ENCODE data around the gene ELAVL3.
"Not testable (repeated sequence)": the region's sequence is repeated elsewhere in the genome, so short reads cannot be mapped to it uniquely, and the experiment has no call there.

Gene ELAVL3

DNA sequence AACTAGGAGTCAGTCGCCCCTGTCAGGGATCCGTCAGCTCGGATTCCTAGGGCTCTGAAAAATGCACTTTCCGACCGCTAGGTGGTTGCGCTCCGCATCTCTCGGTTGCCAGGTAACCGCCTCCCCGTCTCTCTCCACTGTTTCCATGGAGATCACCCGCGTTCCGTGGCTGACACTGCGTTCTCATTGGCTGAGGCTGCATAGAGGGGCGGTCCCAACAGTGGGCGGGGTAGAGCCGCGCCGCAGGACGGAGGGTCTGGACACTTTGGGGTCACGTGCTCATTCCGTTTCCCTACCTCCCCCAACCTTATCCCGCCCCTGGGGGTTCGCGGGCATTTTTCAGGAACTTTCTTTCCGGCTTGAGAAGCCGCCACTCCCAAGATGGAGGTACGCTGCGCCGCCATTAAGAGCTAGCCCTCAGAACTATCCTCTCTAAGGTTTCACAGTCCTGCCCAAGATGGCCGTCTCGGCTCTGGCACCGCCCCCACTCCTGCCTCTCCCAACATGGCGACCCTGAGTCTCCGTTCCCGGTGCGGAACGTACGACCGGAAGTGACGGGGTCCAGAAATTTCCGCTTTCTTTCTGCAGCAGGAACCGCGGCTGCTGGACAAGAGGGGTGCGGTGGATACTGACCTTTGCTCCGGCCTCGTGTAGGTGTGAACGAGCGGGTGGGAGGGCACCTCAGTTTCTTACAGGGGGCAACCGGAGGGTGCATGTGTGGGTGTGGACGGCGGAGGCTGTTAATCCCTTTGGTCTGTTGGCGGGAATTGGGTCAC, 45.6 kb downstream of the ELAVL3 start, which contains the start of the genes ODAD3 and PRKCSH:
Gene ODAD3 (minus strand): TSS at position 65 of the 776 bp plus-strand sequence. CDS start 105 bp downstream, outside the sequence.
Gene PRKCSH (plus strand): TSS at position 579 of the 776 bp plus-strand sequence. CDS start 483 bp downstream, outside the sequence.
- DNase-seq, result peak; percentile 99

DNA sequence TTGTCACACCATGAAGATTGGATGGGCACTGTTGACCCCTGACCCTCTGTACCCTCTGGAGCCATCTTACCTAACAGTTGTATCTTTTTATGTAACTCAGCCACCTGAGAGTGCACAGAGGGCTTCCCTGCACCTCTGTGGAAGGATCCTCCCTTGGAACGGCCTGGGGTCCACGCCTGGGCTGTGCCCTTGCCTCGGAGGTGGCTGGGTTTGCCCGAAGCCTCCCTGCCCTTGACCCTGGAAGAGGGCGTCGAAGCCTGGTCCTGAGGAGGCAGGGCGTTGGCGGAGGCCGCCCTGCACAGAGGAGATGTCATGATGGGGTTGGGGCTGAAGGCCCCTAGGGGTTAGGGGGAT, 46.2 kb downstream of the ELAVL3 start:
- peak; percentile 46 for DNase-seq

DNA sequence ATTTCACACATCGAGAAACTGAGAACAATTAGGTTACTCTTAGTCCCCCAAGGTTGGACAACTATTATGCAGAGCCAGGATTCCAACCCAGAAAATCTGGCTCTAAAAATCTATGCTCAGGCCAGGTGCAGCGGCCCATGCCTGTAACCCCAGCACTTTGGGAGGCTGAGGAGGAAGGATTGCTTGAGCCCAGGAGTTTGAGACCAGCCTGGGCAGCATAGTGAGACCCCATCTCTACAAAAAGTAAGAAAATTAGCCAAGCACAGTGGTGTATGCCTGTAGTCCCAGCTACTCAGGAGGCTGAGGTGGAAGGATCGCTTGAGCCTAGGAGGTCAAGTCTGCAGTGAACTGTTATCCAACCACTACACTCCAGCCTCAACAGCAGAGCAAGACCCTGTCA, 47.3 kb downstream of the ELAVL3 start:
- DNase-seq, result not testable (repeated sequence)

DNA sequence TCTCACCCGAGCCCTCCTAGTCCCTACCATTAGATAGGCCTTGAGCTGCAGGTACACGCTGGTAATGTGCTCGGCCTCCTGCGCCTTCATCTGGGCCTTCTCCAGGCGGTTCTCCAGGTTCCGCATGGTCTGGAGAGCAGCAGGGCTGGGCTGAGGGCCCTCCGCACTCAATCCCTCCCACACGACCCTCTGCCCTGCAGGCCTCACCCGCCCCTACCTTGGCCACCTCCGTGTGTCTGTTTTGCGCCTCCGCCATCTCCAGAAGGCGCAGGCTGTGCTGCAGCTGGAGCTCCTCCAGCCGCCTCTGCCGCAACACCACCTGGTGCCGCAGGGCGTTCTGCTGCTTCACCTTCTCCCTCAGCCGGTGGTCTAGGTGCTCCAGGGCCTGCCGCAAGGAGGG, 54.2 kb downstream of the ELAVL3 start:
- DNase-seq, result no peak

DNA sequence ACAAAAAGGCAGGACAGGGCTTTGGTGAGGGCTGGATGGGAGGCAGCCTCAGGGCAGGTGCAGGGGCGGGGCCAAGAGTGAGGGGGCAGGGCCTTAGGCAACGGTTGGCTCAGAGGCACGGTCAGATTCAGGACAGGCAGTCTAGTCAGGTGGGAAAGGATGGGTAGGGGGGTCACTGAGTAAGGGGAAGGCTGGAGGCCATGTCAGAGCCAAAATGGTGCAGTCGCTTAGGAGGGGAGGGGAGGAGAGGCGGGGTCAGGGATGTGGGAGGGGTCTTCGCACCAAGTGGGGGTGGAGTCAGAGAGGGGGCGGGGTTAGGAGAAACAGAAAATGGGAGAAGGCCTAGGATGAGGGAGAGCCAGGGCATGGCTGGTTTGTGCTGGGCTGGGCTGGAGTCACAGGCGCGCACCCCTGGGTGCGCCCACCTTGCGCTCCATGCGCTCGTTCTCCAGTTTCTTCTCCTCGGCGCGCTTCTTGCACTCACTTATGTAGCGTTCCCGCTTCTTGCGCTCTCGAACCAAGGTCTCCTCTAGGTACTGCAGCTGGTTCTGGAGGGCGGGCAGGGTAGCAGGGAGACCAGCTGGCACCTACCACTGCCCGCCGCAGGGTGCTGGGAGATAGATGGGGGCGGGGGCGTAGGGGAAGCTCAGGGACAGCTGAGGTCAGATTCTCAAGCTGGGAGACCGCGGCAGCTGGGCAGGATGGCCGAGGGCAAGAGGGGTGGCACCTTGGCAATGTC, 55.0 kb downstream of the ELAVL3 start:
- no peak for DNase-seq

DNA sequence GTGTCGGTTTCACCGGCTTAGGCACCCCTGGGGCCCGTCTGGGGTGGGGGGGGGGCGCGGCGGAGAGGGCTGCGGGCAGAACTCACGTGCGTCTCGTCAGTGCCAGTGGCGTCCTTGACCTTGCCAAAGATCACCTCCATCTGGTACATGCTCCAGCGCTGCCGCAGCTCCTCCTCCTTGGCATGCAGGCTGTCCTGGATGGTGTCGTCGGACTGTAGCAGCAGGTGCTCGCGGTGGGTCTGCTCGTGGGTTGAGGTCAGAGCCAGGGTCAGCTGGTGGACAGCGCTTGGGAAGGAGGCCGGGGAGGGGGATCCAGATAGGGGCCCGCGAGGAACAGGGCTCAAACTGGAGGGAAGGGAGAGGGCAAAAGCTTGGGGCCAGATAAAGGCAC, 57.1 kb downstream of the ELAVL3 start:
- DNase-seq, result no peak

DNA sequence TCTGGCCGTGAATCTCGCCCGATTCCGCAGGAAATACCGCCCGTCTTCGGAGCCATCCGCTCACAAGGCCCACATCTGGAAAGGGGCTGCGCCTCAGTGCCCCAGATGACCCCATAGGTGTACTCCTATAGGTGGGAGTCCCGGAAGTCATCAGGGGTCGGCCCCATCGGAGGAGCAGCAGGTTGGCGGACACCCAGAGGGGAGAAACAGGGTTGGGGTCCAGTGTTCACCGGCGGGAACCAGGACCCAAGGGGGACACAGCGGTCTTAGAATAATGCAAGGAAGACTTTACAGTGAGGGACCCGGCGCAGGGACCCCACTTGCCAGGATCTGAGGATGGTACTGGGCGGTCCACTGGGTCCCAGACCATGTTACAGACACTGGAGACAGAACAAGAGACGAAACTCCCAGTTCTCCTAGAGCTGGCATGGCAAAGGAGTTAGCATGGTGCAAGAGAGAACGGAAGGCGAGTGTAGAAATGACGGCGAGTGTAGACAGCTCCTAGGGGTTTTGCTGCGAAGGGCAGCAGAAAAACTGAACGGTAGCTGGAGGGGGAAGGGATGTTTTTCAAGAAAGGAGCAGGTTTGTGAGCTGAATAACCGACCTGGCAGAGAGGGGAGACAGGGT, 57.6 kb downstream of the ELAVL3 start:
- DNase-seq, result no peak

DNA sequence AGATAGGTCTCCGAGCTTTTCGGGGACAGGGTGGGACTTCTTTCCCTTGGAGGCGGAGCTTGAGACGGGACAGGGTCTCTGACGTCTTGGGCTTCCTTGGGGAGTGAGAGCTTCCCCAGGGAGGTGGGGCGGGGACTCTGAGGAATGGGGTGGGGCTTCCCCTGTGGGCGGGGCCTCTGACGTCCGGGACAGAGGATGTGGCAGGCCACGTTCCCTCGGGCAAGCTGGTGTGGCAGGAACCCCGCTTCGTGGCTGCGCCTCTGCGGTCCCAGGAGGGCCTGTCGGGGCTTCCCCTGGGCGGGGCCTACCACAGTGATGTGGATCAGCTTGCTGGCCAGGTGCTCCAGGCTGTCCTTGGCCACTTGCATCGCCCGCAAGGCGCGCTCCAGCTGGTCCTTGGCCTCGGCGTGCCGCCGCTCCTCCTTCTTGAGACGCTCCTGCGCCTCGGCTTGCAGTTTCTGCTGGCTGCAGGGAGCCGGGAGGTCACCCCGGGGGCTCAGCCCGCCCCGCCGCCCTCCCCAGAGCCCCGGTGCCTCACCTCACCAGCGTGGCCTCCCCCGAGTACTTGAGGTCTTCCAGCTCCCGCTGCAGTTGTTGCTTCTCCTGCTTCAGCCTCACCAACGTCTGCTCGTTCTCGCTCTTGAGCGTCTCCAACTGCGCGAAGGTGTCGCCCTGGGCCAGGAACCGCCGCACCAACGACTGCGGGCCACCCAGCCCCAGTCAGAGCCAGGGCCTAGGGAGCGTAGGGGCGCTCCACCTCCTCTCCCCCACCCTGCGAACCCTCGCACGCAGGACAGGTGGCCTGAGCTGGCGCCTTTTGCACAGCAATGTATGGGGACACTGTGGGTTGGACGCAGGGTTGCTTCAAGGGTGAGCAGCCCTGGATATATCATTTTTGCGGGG, 58.4 kb downstream of the ELAVL3 start:
- no peak for DNase-seq

DNA sequence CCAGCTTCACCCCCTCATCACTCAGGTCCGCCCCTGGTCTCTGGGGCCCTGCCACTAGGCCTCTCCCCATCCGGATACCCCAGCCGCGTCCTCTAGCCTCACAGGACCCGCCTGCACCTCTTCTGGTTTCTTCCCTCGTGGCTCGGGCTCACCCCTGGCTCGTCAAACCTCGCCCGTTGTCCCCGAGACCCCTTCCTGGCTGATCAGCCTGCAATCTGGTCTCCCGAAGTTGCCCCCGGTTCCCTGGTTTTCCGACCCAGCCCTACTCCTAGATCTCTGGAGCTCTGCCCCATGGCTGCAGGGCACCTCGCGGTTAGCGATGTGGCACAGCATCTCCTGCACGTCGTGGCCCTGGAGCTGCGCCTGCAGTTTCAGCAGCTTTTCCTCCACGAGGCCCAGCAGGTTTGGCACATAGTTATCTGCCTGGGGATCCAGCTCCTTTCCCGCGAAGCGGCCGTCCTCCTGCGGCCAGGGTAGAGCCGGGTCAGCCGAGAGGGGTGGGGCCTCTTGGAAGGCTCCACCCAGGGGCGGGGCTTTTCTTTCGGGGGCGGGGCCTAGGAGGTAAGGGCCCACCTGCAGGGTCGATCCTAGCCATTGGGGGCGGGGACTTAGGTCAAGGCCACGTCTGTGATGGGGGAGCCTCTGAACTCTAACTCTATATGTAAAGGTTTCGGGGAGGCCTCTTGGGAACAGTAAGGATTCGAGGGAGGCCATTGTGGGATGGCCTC, 59.3 kb downstream of the ELAVL3 start:
- DNase-seq, result no peak

DNA sequence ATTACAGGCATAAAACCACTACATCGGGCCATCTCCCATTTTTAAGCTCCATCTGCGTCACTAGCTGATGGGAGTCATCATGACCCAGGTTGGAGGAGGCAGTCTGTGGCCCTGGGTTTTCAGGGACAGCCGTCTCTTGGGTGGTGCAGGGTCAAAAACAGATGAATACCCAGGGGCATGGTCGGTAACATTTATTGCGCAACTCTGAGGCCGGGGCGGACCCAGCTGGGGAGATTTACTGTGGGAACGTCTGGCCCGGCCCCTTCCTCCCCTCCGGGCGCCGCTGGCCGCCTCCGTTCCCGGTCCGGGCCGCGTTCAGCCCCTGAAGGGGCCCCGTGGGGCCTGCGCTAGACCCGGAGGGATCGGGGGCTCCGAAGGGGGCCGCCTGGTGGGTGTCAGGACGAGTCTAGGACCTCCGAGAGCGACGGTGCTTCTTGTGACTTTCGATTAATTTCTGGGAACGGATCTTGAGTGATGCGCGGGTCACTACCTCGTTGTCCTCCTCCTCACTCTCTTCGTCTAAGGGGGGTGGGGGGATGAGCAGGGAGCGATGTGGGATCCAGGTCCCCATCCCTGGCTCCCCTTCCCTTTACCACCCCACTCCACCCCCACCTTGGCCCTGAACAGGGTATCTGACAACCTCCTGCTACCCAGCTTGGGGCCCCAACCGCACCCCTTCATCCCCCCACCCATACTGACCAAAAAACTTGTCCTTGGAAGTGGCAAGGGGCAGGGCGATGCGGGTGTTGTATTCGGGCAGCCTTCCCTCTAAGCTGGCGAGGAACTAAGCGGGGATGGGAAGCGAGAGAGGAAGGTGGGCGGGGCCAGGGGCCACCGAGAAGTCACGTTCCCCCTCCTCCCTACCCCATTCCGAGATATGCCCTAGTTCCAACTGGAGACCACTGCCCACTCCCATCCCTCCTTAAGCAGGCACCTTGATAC, 60.1 kb downstream of the ELAVL3 start:
- no peak for DNase-seq

DNA sequence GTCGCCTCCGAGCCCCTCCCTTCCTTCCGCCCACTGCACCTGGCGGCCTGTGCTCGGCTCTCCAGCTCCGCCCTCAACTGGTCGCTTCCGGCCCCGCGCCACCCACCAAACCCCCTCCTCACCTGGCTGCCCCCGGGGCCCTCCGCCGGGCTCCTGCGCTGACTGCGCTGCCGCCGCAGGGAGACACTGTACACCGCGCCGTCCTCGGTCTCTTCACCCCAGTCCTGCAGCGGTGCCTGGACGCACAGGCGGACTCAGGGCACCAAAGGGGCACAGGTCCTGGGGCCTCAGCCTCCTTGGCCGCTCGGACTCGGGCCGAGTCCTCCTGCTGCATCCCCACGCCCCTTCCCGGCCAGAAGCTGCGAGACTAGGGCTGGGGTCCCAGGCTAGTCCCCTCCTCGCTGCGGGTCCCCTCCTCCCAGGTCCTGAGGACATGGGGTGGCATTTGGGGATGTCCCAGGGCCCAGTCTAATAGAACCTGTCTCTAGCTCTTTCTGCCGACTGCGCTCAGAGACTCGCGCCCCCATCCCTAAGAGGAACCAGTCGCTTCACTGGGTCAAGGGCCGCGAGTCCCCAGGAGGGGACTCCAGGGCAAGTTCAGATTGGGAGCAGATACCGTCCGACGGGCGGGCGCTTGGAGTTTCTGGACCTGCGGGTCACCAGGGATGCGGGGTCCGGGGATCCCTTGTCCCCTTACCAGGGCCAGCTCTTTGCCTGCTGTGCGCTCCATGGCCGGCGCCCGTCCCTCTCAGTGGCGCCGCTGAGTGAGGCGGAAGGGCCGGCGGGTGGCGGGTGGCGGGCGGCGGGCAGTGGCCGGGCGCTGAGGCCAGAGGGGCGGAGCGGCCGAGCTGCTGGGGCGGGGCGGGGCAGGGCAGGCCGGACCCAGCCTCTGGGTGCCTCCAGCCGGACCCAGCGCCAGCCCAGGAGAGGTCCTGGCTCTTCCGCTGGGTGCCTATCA, 62.0 kb downstream of the ELAVL3 start, which contains the start of gene RGL3:
Gene RGL3 (minus strand): TSS at position 766 of the 958 bp plus-strand sequence. CDS start 36 bp downstream, at position 730.
- DNase-seq, result no peak

DNA sequence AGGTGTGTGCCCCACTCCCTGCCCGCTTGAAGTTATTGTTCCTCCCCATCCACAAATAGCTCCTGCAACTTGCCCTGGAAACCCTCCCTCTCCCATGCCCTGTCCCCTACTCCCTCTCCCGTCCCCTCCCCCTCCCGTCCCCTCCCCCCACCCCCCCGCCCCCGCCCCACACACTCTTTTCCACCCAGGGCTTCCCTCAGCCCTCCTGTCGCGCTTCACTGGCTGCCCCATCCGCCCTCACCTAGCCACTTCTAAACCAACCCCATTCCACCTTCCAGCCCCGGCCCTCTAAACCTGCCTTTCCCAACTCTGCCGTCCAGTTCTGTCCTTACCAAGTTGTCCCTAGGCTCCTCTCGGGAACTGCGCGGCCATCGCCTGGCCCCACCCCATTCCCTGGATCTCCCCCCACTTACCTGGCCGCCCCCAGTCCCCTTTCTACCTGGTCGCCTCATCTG, 62.7 kb downstream of the ELAVL3 start:
- no peak for DNase-seq

DNA sequence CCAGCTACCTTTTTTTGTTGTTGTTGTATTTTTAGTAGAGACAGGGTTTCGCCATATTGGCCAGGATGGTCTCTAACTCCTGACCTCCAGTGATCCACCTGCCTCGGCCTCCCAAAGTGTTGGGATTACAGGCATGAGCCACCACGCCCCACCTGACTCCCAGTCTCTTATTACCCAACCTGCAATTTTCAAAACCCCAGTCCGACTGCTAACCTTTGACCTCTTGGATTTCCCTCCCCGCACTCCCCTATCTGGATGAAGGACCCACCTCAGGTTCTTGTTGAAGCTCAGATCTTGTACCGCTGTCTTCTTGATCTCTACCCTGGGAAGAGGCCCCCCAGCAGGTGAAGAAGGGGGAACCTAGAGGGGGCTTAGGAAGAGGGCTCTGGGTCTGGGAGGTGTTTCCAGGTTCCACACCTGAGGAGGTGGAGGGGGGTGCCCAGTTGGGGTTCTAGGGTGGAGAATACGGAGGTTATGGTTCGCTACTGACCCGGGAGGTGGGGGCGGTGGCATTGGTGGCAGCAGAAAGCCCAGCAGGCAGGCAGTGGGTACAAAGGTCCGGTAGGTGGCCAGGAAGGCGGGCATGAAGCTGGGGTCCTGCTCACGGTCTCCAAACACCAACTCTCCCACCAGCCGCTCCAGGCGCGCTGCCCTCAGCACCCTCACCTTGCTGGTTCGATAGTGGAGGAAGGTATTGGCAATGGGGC, 64.3 kb downstream of the ELAVL3 start:
- no peak for DNase-seq

DNA sequence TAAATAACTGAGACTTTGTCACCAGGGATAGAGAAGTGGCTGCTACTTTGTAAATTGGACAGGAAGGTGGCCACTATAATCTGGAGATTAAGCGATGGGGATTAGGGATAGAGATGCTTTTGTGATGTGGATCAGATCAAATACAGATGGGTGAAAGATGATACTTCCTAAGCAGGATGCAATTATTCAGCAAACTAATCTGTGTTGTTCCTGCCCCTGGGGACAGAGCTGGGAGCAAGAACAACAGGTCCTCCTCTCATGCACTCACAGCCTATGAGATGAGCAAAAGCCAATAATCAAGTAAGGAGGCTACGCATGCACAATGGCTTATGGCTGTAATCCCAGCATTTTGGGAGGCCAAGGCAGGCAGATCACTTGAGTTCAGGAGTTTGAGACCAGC, 66.3 kb downstream of the ELAVL3 start:
- DNase-seq, result no peak

DNA sequence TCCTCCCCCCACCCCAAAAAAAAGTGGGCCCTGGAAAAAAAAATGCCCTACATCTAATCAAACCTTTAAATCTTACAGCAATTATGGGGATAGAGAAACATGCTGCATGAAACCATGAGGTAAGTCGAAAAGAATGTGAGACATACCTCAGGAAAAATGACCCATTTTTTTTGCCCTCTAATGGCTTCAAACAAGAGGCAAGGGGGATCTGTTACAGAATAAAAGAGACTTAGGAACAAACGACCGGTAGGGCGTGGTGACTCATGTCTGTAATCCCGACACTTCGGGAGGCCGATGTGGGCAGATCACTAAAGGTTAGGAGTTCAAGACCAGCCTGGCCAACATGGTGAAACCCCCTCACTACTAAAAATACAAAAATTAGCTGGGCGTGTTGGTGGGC, 70.2 kb downstream of the ELAVL3 start:
- DNase-seq, result no peak

DNA sequence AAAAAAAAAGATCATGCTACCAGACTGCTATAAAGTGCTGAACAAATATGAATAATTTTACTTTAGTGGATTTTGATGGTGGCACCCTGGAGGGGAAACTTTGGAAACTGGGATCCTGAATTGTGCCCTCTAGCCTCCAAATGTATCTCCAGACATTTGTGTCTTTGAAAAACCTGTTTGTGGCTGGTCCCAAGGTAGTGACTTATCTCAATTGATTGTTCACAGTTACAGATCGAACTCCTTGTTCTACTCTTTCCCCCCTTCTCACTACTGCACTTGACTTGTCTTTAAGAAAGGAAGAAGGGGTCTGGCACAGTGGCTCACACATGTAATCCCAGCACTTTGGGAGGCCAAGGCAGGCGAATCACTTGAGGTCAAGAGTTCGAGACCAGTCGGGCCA, 72.3 kb downstream of the ELAVL3 start:
- DNase-seq, result no peak

DNA sequence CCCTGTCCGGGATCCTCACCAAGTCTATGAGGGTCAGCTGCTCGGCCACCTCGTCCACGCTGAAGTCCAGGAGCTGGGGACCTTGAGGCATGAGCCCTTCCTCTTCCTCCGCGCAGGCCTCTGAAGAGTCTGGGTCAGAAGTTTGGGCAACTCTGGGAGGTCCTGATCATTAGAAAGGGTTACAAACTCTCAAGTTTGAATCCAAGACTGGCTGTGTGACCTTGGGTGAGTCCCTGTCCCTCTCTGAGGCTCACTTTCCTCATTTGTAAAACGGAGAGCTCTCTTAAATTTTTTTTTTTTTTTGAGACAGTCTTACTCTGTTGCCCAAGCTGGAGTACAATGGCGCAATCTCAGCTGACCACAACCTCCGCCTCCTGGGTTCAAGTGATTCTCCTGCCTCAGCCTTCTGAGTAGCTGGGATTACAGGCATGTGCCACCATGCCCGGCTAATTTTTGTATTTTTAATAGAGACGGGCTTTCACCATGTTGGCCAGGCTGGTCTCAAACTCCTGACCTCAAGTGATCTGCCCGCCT, 74.1 kb downstream of the ELAVL3 start:
- not testable (repeated sequence) for DNase-seq
